ENCODE results near the gene TMSB10.

- TF ChIP-seq CTCF (optimal IDR thresholded peaks at IDR 0.05 in 1 of 3, IDR thresholded peaks at IDR 0.05 in 1 of 3, conservative IDR thresholded peaks at IDR 0.05 in 1 of 3; ENCODE audit: extremely low read depth in 1 of 3, insufficient read depth in 2 of 3, low read length in 3 of 3) (no peak), EZH2 (IDR thresholded peaks at IDR 0.05; ENCODE audit: low read length) (no peak)
Measured at GRCh38 chr2:84878459-84878858, 27.0 kb upstream of the TMSB10 start.

All from keratinocyte (primary cell).